RWPE2 (cell line): ENCODE results near the gene SPINT3.
A peak's percentile ranks its signal among the peaks of the same experiment; 100 is the strongest.
"Not testable (repeated sequence)": the region's sequence is repeated elsewhere in the genome, so short reads cannot be mapped to it uniquely, and the experiment has no call there.

Source experiments
- ATAC-seq: fragments of 200-7000 bp; cut with Tn5 transposase; 3 replicates; pipeline ENCODE4 v1.9.1; 2021; ENCODE audit warnings: low read depth
- DNase-seq: peaks from one replicate; pipeline ENCODE4 v3.0.0-alpha.2; 2020; ENCODE audit warnings: low spot score
- H3K27ac ChIP-seq: fragments of 450-650 bp; 2 replicates; pipeline ENCODE4 v1.5.1; 2017; ENCODE audit warnings: mild to moderate bottlenecking; ENCODE audit not compliant: poor library complexity, severe bottlenecking
- H3K27me3 ChIP-seq: fragments of 250-450 bp; sonication (Bioruptor Pico); 2 replicates; pipeline ENCODE4 v1.5.1; 2021; ENCODE audit warnings: mild to moderate bottlenecking, moderate library complexity; ENCODE audit not compliant: insufficient read depth, poor library complexity, severe bottlenecking
- H3K36me3 ChIP-seq: fragments of 250-450 bp; sonication (Bioruptor Pico); 2 replicates; pipeline ENCODE4 v1.5.1; 2020; ENCODE audit warnings: low read depth, mild to moderate bottlenecking, moderate library complexity
- H3K4me1 ChIP-seq: fragments of 250-450 bp; sonication (Bioruptor Pico); 2 replicates; pipeline ENCODE4 v1.5.1; 2021; ENCODE audit warnings: mild to moderate bottlenecking, moderate library complexity; ENCODE audit not compliant: insufficient read depth, poor library complexity, severe bottlenecking
- H3K4me3 ChIP-seq: fragments of 250-450 bp; sonication (Bioruptor Pico); 2 replicates; pipeline ENCODE4 v1.5.1; 2021; ENCODE audit warnings: mild to moderate bottlenecking, moderate library complexity; ENCODE audit not compliant: severe bottlenecking
- H3K9me3 ChIP-seq: fragments of 250-450 bp; sonication (Bioruptor Pico); 2 replicates; pipeline ENCODE4 v1.5.1; 2021; ENCODE audit warnings: mild to moderate bottlenecking, moderate library complexity; ENCODE audit not compliant: severe bottlenecking
- CTCF ChIP-seq: fragments of 450-650 bp; IDR thresholded peaks from one replicate; pipeline ENCODE4 v1.5.1; 2017; ENCODE audit warnings: mild to moderate bottlenecking, moderate library complexity; ENCODE audit not compliant: poor library complexity, severe bottlenecking

SPINT3 gene

GRCh38 chr20:45485388-45485787, 30.0 kb downstream of the SPINT3 start:
- H3K27ac ChIP-seq, result no peak overlapping the region
- H3K36me3 ChIP-seq, result no peaks in the 10 kb centered on the region
- no peak overlapping the region for H3K4me3 ChIP-seq
- H3K4me1 ChIP-seq, result peaks cover 11% of the 10 kb centered on the region
- ATAC-seq, result no peak
- H3K27me3 ChIP-seq, result peaks cover 16% of the 10 kb centered on the region
- DNase-seq, result no peak
- no peak for TF ChIP-seq CTCF
- no peaks in the 10 kb centered on the region for H3K9me3 ChIP-seq

GRCh38 chr20:45484676-45485075, 30.7 kb downstream of the SPINT3 start:
- Histone ChIP-seq H3K4me1 (peaks cover 11% of the 10 kb centered on the region), H3K27me3 (peaks cover 16% of the 10 kb centered on the region), H3K27ac (no peak overlapping the region), H3K9me3 (no peaks in the 10 kb centered on the region), H3K36me3 (no peaks in the 10 kb centered on the region), H3K4me3 (no peak overlapping the region)
- no peak for TF ChIP-seq CTCF
- DNase-seq (no peak), ATAC-seq (no peak)

- Histone ChIP-seq H3K4me1 (no peaks in the 10 kb centered on the region), H3K27me3 (peaks cover 36% of the 10 kb centered on the region), H3K4me3 (no peak overlapping the region), H3K27ac (no peak overlapping the region), H3K36me3 (no peaks in the 10 kb centered on the region), H3K9me3 (no peaks in the 10 kb centered on the region)
- ATAC-seq, result no peak
- no peak for TF ChIP-seq CTCF
- no peak for DNase-seq
These were observed 35.6 kb downstream of the SPINT3 start for GRCh38 chr20:45479822-45480221.

- peaks cover 38% of the 10 kb centered on the region for H3K27me3 ChIP-seq
- not testable (repeated sequence) for DNase-seq
These were observed 37.8 kb downstream of the SPINT3 start for GRCh38 chr20:45477530-45478148.

GRCh38 chr20:45472286-45472685, 43.1 kb downstream of the SPINT3 start:
- H3K4me3 ChIP-seq, DNase-seq, H3K27ac ChIP-seq, H3K36me3 ChIP-seq, H3K9me3 ChIP-seq, ATAC-seq, H3K4me1 ChIP-seq: not testable (repeated sequence)
- H3K27me3 ChIP-seq, result peaks cover 77% of the 10 kb centered on the region

More at GRCh38 chr20:45477530-45478148, 37.8 kb downstream of the SPINT3 start:
- not testable (repeated sequence) for H3K27ac ChIP-seq, H3K36me3 ChIP-seq, H3K4me3 ChIP-seq, H3K4me1 ChIP-seq, ATAC-seq, H3K9me3 ChIP-seq

GRCh38 chr20:45470937-45471336, 44.5 kb downstream of the SPINT3 start:
- TF ChIP-seq CTCF, result peak; percentile 32
- Histone ChIP-seq H3K4me3 (no peak overlapping the region), H3K36me3 (no peaks in the 10 kb centered on the region), H3K27ac (no peak overlapping the region), H3K9me3 (no peaks in the 10 kb centered on the region), H3K4me1 (no peaks in the 10 kb centered on the region), H3K27me3 (peaks cover 76% of the 10 kb centered on the region)
- DNase-seq (peak; percentile 66), ATAC-seq (no peak)
